NB4 (cell line): ENCODE measurements around the gene CDC20.

Experiments used
- POLR2A ChIP-seq: IDR thresholded peaks from 2 replicates; pipeline ENCODE4 v1.6.1; 2011; ENCODE audit warnings: mild to moderate bottlenecking; ENCODE audit not compliant: insufficient read length; ENCODE audit errors: extremely low read depth
- TF ChIP-seq, protein P1 (sequence below): IDR thresholded peaks from one replicate; pipeline ENCODE4 v1.5.1; 2012; ENCODE audit warnings: low read depth, low read length

DNA sequence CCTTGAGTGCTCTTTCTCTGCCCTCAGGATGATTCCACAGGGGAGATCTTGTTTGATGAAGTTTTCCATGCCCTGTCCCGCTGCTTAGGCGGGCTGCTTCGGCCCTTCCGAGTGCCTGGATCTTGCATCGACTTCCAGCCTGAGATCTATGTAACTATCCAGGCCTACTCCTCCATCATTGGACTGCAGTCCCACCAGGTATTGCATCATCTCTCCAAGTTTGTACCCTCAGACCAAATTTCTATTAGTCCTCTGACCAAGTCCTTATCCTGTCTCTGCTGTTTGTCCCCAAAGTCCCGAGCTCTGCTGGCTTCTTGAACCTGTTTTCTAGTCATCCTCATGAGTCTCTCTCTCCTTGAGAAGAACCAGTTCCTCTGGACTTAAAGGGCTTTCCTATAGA lies 45.6 kb downstream of the CDC20 start:
- TF ChIP-seq, protein P1, sequence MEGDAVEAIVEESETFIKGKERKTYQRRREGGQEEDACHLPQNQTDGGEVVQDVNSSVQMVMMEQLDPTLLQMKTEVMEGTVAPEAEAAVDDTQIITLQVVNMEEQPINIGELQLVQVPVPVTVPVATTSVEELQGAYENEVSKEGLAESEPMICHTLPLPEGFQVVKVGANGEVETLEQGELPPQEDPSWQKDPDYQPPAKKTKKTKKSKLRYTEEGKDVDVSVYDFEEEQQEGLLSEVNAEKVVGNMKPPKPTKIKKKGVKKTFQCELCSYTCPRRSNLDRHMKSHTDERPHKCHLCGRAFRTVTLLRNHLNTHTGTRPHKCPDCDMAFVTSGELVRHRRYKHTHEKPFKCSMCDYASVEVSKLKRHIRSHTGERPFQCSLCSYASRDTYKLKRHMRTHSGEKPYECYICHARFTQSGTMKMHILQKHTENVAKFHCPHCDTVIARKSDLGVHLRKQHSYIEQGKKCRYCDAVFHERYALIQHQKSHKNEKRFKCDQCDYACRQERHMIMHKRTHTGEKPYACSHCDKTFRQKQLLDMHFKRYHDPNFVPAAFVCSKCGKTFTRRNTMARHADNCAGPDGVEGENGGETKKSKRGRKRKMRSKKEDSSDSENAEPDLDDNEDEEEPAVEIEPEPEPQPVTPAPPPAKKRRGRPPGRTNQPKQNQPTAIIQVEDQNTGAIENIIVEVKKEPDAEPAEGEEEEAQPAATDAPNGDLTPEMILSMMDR = no peak
- no peak for TF ChIP-seq POLR2A
